Left renal cortex interstitium (tissue), 4 donors: ENCODE results near the gene BCAP31. TPM values are rescaled to one million over a fixed set of nuclear protein-coding genes. Genes with fewer than 3 reads are reported as not detected.

ENCODE experiments used
- DNase-seq, 4 donors: peaks; one replicate each; pipeline ENCODE4 v3.0.0-alpha.2; 2013; ENCODE audit warnings: low read depth in 4 of 4, low spot score in 2 of 4, missing footprints in 1 of 4
- polyA plus RNA-seq, 4 donors: library from polyadenylated mRNA; unstranded; fragments of 120-200 nt; gene quantifications; one replicate each; pipeline ENCODE4 v1.2.1, GENCODE V29; 2013; ENCODE audit not compliant: insufficient read length in 4 of 4

The BCAP31 gene
- polyA plus RNA-seq, result 100 to 1,000 TPM; 181 to 197 (median 188) TPM

GRCh38 chrX:153724252-153725038, at the start of gene BCAP31, which contains the start of gene ABCD1:
Gene BCAP31 (minus strand): TSS chrX:153724387. CDS start chrX:153723244, 1,143 bp downstream.
Gene ABCD1 (plus strand): TSS chrX:153724856. CDS start chrX:153725267, 411 bp downstream.
- DNase-seq, result peak in 3 of 4 donors; percentile 63 to 73 (median 68)

- no peak for DNase-seq
These were observed 49.0 kb upstream of the BCAP31 start for GRCh38 chrX:153773218-153773611.

- DNase-seq, result no peak
These were observed 48.4 kb upstream of the BCAP31 start for GRCh38 chrX:153772316-153773217.

- no peak for DNase-seq
These were observed 47.5 kb upstream of the BCAP31 start for GRCh38 chrX:153771415-153772315.

GRCh38 chrX:153770601-153771414, 46.6 kb upstream of the BCAP31 start:
- no peak for DNase-seq

- no peak for DNase-seq
These were observed 45.8 kb upstream of the BCAP31 start for GRCh38 chrX:153769865-153770600.

GRCh38 chrX:153769158-153769864, 45.1 kb upstream of the BCAP31 start:
- no peak for DNase-seq

GRCh38 chrX:153768311-153769157, 44.3 kb upstream of the BCAP31 start:
- DNase-seq, result no peak

- no peak for DNase-seq
These were observed 43.5 kb upstream of the BCAP31 start for GRCh38 chrX:153767674-153768055.

- no peak for DNase-seq
These were observed 42.9 kb upstream of the BCAP31 start for GRCh38 chrX:153766871-153767673.

- DNase-seq, result no peak
These were observed 42.1 kb upstream of the BCAP31 start for GRCh38 chrX:153766098-153766817.

GRCh38 chrX:153765138-153766079, 41.2 kb upstream of the BCAP31 start:
- DNase-seq, result no peak

- DNase-seq, result no peak
These were observed 40.6 kb upstream of the BCAP31 start for GRCh38 chrX:153764786-153765137.

GRCh38 chrX:153763989-153764755, 40.0 kb upstream of the BCAP31 start, which contains the start of gene PLXNB3:
Gene PLXNB3 (plus strand): TSS chrX:153764249. CDS start chrX:153765536, 1,287 bp downstream.
- no peak for DNase-seq
